IPS DF 19.7 (cell line): Measurements from ENCODE around the gene ARHGAP27.
A peak's percentile ranks its signal among the peaks of the same experiment; 100 is the strongest.

Source experiments
- DNase-seq: peaks from one replicate; pipeline ENCODE4 v3.0.0-alpha.2; 2013; ENCODE audit warnings: low read depth, low spot score

Gene ARHGAP27

DNA sequence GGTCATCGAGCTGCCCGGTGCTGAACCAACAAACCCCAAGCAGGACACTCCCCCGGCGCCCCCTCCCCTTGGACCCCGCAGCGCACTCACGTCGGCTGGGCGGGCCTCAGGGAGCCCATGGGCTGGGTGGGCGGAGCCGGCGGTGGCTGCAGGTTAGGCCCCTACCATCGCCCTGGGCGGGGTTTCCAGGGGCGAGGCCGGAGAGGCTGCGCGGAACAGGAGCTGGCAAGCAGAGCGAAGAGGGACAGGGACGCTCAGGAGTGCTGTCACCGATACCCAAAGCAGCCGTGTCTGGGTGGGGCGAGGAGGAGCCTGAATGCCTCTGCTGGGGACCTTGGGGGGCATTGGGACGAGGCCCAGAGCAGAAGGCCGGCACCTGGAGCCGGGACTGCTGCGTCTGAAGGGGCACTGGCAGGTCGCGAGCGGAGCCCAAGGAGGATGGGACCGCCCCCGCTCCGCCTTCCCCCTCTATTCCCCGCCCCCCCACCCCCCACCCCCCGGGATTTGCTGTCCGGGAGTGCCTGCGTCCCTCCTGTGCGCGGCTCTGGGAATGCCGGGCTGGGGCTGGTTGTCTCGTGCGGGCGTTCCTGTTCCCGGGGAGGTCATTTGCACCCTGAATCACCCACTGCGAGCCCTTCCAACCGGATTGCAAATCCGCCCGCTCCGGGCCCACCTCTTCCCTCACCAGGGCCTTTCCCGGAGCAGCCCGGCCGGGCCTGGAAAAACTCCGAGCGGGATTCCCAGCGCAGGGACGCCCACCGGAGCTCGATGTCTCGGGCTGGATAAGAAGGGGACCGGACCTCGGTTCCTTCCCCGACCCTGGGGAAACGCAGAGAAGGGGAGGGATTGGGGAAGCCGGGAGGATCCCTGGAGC is 902 bp downstream of the ARHGAP27 start:
- peak; percentile 73 for DNase-seq

DNA sequence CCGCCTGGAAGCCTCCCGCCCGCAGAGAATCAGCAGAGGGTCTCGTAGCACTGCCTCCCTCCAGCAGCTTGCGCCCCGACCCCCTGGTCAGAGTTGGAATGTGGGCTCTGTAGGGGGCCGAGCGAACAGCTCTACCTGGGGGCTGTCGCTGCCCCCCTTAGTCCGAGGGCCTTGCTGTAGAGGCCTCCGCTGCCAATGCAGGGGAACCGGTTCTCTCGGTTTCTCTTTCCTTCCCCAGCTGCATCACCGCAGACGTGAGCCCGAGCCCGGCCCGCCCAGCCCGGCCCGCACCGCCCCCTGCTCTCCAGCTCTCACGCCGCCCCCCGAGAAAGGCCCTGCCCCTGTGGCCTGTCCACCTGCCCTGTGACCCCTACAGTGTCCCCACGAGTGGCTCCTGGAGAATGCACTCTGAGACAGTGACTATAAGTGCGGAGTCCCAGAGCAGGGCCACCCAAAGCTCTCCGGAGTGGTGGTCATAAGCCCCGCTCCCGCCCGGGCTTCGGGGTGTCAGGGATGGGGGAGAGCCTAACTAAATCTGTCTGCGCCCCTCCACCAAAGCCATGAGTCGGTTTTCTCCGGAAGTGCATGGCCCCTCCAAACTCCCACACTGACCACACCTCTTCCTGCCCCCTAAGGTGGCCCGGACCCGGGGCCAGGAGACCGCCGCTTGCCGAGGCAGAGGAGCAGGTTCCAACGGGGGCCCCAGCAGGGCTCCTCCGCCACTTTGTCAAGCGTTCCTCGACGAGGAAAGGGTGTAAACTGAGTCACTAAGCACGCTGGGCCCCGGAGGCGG is 1.7 kb downstream of the ARHGAP27 start:
- DNase-seq, result no peak

DNA sequence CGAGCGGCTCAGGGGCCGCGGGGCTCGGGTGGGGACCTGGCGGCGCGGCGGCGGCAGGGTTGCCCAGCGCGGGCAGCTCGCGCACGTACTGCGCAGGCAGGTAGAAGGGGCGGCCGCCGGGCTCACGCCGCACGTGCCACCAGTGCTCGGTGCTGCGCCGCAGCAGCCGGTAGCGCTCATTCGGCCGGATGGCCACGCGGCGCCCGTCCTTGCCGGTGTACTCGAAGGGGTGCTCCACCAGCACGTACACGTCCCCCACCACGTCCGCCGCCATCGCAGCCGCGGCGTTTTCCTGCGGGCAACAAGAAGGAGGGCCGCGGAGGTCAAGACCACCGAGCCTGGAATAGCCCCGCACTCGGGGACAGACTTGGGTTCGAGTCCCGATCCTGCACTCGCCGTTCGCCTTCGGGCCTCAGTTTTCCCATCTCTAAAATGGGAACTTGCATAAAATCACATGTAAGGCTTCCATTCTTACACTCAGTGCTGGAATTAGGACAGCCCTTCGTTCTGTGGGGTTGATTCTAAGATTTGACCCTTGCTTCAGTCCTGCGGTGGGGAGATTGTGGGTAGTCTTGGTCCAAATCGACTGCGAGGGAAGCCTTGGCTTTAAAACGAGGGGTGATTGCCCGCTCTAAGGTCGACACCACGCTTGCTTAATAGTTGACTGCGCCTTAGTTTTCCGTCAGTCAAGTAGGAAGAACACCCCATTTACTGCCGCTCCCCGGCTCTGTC is 2.5 kb downstream of the ARHGAP27 start:
- DNase-seq, result no peak

DNA sequence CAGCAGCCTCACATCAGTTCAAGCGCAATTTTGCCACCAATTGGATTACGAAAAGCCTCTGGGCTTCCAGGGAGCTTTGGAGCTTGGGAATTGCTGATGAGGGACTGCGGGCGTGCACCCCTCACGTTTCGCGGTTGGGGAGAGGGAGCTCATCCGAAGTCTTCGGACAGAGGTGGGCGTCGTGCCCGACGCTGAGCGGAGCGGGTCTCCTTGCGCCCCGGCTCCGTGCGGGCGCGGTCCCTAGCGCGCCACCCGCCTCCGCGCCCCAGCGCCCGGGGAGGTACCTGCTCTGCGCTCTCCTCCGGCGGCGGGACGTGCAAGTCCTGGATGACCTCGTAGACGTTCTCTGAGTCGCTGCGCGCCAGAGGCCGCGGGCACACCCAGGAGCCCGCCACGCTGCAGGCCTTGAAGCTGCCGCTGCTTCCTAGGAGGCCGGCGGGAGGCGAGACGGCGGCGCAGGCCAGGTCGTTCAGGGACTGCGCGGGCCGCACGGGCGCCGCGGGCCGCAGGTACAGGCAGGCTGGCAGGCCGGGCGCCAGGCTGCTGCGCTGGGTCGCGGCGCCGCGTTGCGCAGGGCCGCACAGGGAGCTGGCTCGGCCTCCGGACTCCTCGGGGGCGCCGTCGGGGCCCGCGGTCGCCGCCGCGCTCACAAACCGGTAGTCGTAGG is 3.2 kb downstream of the ARHGAP27 start:
- DNase-seq, result no peak

DNA sequence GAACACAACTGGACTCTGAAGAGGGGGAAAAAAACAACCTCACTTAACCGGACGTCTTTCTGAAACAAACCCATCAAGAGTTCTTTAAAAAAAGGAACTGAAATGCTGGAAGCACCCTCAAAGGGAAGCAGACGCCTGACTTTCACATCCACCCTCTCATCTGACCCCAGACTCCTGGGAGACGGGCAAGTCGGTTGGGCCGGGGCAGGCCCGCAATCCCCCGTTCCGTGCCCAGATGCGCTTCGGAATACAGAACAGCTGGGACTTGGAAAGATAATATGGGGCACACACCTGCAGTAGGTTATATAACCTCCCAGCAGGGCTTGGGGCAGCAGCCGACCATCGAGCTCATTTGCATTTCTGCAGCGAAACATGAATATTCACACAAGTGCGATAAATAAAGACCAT is 3.7 kb downstream of the ARHGAP27 start:
- no peak for DNase-seq

DNA sequence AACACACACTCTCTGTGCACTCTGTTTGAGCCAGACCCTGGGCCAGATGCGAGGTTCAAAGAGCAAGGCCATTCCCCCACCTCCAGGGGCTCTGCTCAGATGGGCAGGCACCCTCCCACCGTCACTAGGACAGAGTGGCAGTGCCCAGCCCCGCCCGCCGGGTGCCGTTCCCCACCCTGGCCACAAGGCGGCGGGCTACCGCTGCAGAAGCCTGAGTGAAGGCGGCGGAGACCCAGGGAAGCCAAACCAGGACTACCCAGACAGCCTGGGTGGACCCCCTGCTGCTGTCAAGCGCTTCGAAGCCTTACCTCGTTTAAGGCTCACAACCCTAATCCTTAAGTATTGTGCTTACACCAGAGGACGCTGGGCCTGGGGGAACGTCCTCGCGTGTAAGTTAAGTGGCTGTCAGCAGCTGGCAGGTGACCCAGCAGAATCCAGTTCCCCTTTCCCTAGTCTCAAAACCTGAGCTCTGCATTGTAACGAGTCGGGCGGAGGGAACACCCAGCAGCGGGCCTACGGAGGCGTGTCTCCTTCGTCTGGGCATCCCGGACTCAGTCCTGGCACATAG is 4.5 kb downstream of the ARHGAP27 start:
- no peak for DNase-seq

DNA sequence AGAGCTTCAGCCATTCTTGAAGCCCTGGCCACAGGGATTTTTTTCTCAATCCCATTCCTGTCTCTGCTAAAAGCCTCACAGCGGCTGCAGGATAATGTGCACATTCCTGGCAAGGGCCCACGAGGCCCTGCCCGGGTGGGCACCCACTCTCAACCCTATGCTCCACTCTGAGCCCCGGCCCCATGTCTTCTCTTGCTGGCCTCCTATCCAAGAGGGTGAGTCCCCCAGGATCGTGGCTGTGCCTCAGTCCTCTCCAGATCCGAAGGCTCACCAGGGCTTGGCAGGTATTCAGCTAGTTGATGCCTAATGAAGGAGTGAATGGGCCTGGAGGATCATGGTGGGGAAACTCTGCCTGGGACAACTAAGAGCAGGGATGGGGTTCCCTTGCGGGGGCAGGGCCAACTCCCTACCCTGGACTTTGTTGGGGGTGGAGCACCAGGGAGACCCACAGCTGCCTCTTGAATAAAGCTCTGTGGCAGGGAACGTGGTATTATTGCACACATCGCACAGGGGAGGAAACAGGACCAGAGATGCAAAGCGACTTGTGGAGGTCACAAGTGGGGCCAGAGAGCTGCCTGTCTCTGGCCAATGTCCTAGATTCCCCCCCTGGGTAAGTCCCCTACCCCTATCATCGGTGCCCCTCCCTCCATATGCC is 5.4 kb downstream of the ARHGAP27 start:
- DNase-seq, result no peak

DNA sequence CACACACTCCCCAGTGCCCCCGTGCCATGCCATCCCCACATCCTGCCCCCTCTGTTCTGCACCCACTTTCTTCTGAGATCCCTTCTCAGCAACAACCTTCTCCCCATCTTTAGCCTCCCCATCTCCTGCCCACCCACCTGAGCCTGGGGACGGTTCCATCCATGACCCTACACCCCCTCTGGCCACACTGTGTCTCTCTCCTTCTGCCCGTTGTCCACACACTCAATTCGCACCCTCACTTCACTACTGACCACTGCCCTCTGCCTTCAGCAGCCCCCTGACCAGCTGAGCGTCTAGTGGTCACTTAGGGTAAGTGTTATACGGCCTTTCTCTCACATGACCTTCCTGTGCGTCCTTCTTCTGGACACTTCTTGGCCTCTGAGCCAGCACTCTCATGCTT is 6.1 kb downstream of the ARHGAP27 start:
- no peak for DNase-seq

DNA sequence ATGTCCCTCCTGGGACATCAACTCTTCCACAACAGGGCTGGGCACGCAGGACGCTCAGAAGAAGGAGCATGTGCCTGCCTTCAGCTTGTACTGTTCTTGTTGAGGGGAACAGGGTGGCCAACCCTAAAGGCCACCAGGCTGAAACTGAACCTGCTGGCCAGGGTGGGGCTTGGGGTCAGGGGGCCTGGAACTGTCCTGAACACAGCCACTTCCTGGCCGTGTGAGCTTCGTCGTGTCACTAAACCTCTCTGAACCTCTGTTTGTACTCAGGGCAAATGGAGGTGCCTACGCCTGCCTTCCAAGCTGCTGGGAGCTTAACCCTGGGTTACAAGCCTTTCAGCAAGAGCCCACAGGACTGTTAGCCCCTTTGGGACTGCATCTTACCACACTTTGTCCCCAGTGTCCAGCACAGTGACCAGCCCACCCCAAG is 6.7 kb downstream of the ARHGAP27 start:
- no peak for DNase-seq

DNA sequence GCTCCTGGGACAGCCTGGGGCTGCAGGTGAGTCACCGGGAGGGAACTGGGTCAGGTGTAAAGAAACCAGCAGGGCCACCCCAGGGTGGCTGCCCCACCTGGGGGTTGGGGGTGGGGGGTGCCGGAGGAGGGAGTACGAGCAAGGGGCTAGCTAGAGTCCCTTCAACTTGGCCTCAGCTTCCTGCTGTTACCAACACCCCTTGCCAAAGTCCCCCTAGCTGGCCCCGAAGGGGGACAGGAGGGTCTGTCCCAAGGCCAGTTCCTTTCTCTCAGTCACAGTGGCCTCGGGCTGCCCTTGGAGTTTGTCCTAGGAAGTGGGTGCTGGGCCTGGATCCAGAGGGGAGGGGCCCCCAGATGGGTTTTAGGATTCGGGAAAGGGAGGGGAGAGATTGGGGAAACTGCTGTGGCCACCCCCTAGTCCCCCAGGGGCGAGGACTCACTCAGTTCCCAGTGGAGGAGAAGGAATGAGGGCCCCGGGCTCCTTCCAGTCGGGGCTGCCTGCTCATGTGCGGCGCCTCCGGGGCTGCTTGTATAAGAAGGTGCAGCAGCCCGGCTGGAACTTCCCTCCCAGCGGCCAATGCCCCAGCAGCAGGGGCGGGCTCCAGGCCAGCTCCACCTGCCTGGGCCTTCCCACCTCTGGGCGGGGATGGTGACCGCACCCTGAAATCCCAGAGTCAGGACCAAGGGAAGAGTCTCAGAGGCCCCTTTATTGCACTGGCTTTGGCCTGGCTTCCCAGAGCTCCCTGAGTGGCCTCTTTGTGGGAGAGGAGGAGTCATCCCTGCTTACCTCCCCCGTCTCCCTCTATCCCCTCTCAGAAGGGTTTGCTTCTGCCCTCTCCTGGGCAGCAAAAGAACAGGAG is 7.3 kb downstream of the ARHGAP27 start:
- peak; percentile 91 for DNase-seq

DNA sequence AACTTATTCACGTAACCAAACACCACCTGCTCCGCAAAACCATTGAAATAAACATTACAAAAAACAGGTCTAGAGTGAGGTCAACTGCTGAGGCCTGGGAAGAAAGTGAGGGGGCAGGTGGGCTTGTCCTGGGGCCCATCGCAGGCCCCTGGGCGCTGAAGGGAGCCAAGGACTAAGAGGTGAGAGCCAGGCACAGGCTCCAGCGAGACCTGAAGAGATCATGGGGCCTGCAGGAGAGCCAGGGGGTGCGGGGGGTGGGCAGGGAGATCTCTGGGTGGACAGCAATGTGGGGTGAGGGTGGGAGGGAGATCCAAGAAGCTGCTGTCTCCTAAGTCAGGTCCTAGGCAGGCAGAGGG is 7.9 kb downstream of the ARHGAP27 start:
- DNase-seq, result no peak

DNA sequence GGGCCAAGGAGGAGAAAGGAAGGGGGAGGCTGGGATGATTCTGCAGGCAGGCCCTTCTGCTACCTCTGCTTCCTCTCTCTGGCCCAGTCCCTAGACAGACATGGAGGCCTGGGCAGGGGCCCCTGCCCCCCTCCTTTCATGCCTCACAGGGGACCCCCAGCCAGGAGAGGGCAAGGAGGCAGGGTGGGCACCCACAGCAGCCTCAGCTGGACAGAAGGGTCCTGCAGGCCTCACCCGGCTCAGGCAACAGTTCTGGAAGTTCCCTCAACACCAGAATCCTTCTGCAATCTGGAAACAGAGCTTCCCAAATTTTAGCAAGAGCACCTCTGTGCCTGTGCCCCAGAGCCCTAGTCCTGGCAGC is 8.7 kb downstream of the ARHGAP27 start:
- DNase-seq, result no peak

DNA sequence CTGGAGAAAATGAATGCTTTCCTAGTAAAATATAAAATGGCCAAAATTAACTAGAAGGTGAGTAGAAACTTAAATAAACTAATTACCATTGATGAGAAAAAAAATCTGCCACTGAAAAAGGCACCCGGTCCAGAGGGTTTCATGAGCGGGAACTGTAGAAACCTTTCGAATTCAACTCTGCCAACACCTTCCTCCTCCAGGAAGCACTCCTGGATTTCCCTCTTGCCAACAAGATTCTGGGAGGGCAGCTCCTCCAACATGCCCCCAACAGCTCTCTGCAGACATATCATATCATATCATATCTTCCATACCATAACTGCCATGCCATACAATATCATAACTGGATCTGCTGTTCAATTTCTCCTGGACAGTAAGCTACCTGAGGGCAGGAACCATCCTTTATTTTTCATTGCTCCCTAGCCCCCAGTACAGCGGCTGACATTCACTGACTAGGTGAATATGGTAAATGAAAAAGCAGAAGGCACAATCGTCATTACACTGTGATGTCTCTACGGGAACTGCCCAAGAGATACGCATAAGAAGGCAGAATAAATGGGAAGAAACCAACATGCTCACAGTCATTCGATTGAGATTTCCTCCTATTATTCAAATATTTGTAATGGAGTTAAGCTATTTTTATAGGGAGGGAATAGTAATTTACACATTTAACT is 9.2 kb downstream of the ARHGAP27 start:
- no peak for DNase-seq

DNA sequence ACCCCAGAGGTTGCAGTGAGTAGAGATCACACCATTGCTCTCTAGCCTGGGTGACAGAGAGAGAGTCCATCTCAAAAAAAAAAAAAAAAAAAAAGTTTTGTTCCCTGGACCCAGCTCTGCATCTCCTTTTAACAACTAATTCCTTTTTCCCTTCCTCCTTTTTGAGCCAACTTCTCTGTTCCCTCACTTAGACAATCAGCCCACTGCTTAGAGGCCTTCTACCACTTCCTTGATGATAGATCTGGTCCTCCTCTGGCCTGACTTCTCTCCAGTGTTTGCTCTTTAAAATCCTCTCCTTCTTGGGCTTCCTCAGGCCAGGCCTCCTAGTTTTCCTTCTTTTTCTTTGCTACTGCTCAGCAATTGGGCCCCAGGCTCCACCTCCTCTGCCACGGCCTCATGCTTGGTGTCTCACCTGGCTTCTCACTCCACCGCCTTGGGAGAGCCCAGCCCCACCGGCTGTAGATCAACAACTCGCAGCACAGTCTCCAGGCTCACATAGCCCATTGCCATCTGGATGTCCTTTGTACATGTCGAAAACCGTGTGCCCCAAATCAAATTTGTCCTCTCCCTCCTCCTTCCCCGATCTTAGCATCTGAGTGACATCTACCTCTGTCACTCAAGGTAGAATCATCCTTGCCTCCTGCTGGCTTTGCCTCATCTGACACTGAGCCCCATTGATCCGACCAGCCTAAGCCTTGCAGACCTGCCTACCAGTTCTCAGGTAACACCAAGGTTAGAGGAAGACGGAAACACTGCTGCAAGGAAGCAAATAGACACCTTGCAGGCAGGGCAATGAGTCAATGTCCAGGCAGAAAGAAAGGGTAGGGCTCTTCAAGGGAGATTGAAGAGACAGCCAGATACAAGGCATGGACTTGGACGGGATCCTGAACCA is 17.4 kb downstream of the ARHGAP27 start:
- no peak for DNase-seq

DNA sequence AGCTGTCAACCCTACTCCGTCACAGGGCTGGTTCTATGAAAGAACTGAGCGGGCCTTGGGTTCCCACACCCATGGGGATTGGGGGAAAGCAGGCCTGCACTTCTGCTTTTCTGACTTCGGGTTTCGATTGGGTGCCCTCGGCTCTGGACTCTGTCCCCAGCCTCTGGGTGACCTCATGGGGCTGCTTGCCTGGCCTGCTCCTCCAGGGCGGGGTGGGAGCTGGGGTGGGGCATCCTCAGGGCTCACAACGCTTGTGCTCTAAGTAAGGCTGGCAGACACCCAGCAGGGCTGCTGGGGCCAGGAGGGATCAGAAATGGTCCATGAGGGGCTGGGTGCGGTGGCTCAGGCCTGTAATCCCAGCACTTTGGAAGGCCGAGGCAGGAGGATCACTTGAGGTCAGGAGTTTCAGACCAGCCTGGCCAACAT is 19.2 kb downstream of the ARHGAP27 start:
- DNase-seq, result no peak

DNA sequence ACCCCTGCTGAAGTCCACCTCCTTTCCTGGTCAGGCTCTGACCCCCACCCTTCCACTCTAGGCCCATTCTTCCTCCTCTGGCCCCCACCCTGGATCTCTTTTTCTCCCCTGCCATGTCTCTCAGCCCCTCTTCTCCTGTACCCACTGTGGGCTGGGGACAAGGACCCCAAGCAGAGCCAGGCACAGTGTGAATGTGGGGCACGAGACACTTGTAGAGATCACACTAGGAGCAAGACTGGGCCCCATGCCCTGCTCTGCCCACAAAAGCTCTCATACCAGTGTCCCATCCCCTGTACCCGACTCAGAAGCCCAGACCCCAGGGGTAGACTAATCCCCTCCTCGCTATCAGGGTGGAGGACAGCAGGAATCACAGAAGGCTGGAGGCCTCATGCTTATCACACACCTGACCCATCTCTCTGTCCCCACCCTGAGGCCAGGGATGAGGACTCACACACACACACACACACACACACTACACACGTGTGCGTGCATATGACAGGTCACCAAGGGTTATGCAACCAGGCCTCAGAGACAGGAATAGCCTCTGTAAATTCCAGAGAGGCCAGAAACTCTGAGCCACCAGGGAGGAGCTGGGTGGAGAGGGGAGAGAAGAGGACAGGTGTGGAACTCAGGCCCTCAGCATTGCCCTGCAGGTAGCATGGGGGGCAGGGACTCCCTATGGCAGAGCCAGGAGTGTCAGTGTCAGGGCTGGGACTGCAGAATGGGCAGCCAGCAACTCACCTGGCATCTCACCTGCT is 21.1 kb downstream of the ARHGAP27 start:
- no peak for DNase-seq
